Calu3 (cell line): Measurements from ENCODE around the gene TF. TPM values are rescaled to one million over a fixed set of nuclear protein-coding genes. Genes with fewer than 3 reads are reported as not detected.
"Not testable (repeated sequence)": the region's sequence is repeated elsewhere in the genome, so short reads cannot be mapped to it uniquely, and the experiment has no call there.

ENCODE experiments used
- BruUV-seq: library from RNA; stranded (reverse); fragments of 400-500 nt; replicated peaks from 2 replicates; lab custom pipeline; 2021; lab: Mats Ljungman, UMichigan
- CTCF ChIA-PET: fragments of 300-600 bp; sonication (Branson Sonifier 250); formaldehyde crosslinking; loops from one replicate; lab custom pipeline; 2022; ENCODE audit warnings: antibody characterized with exemption; lab: Charles Lee
- DNase-seq: peaks from one replicate; pipeline ENCODE4 v3.0.0; 2022
- H3K27ac Mint-ChIP-seq: one replicate; pipeline ENCODE4 v1.8.0; 2022; ENCODE audit warnings: mixed read lengths; ENCODE audit not compliant: unreplicated experiment
- H3K27me3 Mint-ChIP-seq: one replicate; pipeline ENCODE4 v1.8.0; 2022; ENCODE audit warnings: mixed read lengths; ENCODE audit not compliant: unreplicated experiment
- H3K36me3 Mint-ChIP-seq: one replicate; pipeline ENCODE4 v1.8.0; 2022; ENCODE audit warnings: mild to moderate bottlenecking, moderate library complexity, mixed read lengths; ENCODE audit not compliant: insufficient read depth, unreplicated experiment
- H3K4me1 Mint-ChIP-seq: one replicate; pipeline ENCODE4 v1.8.0; 2022; ENCODE audit warnings: mild to moderate bottlenecking, low read depth, mixed read lengths; ENCODE audit not compliant: unreplicated experiment
- H3K4me3 Mint-ChIP-seq: one replicate; pipeline ENCODE4 v1.8.0; 2022; ENCODE audit warnings: mild to moderate bottlenecking, low read depth, moderate library complexity, mixed read lengths; ENCODE audit not compliant: unreplicated experiment
- H3K9me3 Mint-ChIP-seq: one replicate; pipeline ENCODE4 v1.8.0; 2022; ENCODE audit warnings: low read depth, mixed read lengths; ENCODE audit not compliant: unreplicated experiment
- intact Hi-C: fragments of 100-400 bp; cut with micrococcal nuclease; formaldehyde crosslinking; loops from one replicate; pipeline ENCODE4 v1.10.0; 2022; ENCODE audit not compliant: unreplicated experiment
- total RNA-seq: library from RNA; stranded (reverse); gene quantifications from 2 replicates; pipeline ENCODE4 v1.2.3, GENCODE V29; 2022
- TF ChIP-seq, protein P1 (sequence below): fragments of 200-600 bp; IDR thresholded peaks from one replicate; pipeline ENCODE4 v1.8.0; 2022; ENCODE audit warnings: antibody characterized with exemption; ENCODE audit not compliant: unreplicated experiment

TF gene
- total RNA-seq, 1 experiment from 2014 or later, result 1.1 TPM

DNA sequence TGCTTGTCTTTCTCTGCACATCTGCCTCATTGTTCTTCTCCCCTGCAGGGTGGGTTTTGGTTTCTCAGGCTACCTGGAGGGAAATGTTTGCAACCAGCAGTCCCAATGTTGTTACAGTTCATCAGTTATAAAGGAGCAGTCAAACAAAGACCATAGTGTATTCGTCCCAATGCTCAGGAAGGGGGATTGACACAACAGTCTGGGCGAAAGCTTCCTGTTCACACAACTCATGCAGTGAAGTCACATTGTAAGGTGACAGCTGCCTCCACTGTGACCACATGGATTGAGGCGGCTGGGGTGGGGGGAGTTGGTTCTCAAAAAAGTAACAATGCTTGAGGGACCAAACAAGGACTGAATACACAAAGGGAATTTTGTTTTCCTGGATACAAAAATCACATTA, 28.8 kb upstream of the TF start:
- BruUV-seq, result no TSS peak
- H3K27me3 Mint-ChIP-seq, result peaks cover 14% of the 10 kb centered on the region
- DNase-seq, result no peak
- TF ChIP-seq, protein P1, sequence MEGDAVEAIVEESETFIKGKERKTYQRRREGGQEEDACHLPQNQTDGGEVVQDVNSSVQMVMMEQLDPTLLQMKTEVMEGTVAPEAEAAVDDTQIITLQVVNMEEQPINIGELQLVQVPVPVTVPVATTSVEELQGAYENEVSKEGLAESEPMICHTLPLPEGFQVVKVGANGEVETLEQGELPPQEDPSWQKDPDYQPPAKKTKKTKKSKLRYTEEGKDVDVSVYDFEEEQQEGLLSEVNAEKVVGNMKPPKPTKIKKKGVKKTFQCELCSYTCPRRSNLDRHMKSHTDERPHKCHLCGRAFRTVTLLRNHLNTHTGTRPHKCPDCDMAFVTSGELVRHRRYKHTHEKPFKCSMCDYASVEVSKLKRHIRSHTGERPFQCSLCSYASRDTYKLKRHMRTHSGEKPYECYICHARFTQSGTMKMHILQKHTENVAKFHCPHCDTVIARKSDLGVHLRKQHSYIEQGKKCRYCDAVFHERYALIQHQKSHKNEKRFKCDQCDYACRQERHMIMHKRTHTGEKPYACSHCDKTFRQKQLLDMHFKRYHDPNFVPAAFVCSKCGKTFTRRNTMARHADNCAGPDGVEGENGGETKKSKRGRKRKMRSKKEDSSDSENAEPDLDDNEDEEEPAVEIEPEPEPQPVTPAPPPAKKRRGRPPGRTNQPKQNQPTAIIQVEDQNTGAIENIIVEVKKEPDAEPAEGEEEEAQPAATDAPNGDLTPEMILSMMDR, result no peak
- H3K4me3 Mint-ChIP-seq, result no peak overlapping the region
- intact Hi-C loops, result no loop called here
- no peaks in the 10 kb centered on the region for H3K4me1 Mint-ChIP-seq
- peaks cover 3% of the 10 kb centered on the region for H3K9me3 Mint-ChIP-seq
- no peak overlapping the region for H3K27ac Mint-ChIP-seq
- no peaks in the 10 kb centered on the region for H3K36me3 Mint-ChIP-seq
- CTCF ChIA-PET, result no interaction called here

DNA sequence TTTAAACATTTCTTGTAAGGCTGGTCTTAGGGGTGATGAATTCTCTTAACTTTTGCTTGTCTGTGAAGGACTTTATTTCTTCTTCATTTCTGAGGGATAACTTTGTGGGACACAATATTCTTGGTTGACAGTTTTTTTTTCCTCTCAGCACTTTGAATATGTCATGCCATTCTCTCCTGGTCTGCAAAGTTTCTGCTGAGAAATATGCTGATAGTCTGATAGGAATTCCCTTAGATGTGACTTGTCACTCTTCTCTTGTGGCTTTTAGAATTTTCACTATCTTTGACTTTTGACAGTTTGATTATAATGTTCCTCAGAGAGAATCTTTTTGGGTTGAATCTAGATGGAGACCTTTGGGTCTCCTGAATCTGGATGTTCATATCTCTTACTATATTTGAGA, 23.3 kb upstream of the TF start:
- BruUV-seq, result no TSS peak
- CTCF ChIA-PET, result no interaction called here
- TF ChIP-seq, protein P1, result no peak
- Mint-ChIP-seq H3K36me3 (no peaks in the 10 kb centered on the region), H3K4me3 (no peak overlapping the region), H3K27me3 (peaks cover 29% of the 10 kb centered on the region), H3K9me3 (peaks cover 13% of the 10 kb centered on the region), H3K4me1 (no peaks in the 10 kb centered on the region), H3K27ac (no peak overlapping the region)
- intact Hi-C loops, result no loop called here
- no peak for DNase-seq

DNA sequence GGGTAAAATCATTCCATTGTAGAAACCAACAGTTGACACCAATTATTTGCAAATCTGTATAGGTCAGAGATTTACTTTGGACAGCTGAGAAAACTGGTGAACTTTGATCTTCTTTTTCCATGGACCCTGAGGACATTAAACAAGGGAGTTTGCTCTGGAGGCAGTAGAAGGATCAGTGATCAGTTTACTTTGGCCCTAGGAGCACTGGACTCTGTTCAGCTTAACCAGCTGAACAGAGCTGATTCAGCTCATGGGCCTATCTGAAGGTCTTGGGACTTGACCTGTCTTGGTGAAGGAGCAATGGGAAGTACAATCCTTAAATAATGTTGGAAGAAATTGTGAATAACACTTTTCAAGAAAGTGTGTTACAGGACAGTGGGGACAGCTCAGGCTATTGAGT, 15.2 kb upstream of the TF start:
- H3K9me3 Mint-ChIP-seq, result peaks cover 14% of the 10 kb centered on the region
- intact Hi-C loops, result no loop called here
- H3K36me3 Mint-ChIP-seq, result no peaks in the 10 kb centered on the region
- H3K27me3 Mint-ChIP-seq, result peaks cover 55% of the 10 kb centered on the region
- no peak for DNase-seq
- CTCF ChIA-PET, result no interaction called here
- BruUV-seq, result no TSS peak
- no peak overlapping the region for H3K4me3 Mint-ChIP-seq
- TF ChIP-seq, protein P1, result no peak
- no peaks in the 10 kb centered on the region for H3K4me1 Mint-ChIP-seq
- no peak overlapping the region for H3K27ac Mint-ChIP-seq

DNA sequence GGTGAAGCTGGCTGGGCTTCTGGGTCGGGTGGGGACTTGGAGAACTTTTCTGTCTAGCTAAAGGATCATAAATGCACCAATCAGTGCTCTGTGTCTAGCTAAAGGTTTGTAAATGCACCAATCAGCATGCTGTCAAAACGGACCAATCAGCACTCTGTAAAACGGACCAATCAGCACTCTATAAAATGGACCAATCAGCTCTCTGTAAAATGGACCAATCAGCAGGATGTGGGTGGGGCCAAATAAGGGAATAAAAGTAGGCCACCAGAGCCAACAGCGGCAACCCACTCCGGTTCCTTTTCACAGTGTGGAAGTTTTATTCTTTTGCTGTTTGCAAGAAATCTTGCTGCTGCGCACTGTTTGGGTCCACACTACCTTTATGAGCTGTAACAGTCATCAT, 14.0 kb upstream of the TF start:
- H3K27ac Mint-ChIP-seq, BruUV-seq, H3K36me3 Mint-ChIP-seq, H3K4me1 Mint-ChIP-seq, intact Hi-C loops, DNase-seq, CTCF ChIA-PET, H3K4me3 Mint-ChIP-seq: not testable (repeated sequence)
- peaks cover 58% of the 10 kb centered on the region for H3K27me3 Mint-ChIP-seq
- peaks cover 11% of the 10 kb centered on the region for H3K9me3 Mint-ChIP-seq

DNA sequence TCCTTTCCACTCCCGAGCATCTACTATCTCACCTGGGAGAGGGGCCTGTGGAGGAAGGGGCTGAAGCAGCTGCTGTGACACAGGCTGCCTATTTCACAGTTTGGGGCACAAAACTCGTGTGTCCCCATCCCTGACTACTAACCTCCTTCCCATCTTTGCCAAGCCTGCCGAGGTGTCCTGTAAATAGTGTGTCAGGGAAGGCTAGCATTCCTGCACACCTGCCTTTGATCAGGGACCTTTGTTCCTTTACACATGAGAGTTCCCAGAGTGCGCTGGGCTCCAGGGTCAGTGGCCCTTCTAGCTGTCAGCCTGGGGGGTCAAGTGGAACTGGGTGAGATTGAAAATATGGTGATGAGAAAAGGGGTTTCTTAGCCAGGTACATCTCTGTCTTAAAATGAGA, 13.0 kb upstream of the TF start:
- intact Hi-C loops, result no loop called here
- CTCF ChIA-PET, result no interaction called here
- no peaks in the 10 kb centered on the region for H3K4me1 Mint-ChIP-seq
- no TSS peak for BruUV-seq
- H3K36me3 Mint-ChIP-seq, result no peaks in the 10 kb centered on the region
- no peak for DNase-seq
- peaks cover 67% of the 10 kb centered on the region for H3K27me3 Mint-ChIP-seq
- no peak overlapping the region for H3K27ac Mint-ChIP-seq
- TF ChIP-seq, protein P1, result no peak
- H3K4me3 Mint-ChIP-seq, result no peak overlapping the region
- H3K9me3 Mint-ChIP-seq, result peaks cover 10% of the 10 kb centered on the region
